GM18868 (cell line): ENCODE data around the gene LRRC63.
"Not testable (repeated sequence)": the region's sequence is repeated elsewhere in the genome, so short reads cannot be mapped to it uniquely, and the experiment has no call there.

Source experiments
- ATAC-seq: cut with Tn5 transposase; IDR thresholded peaks from one replicate; pipeline ENCODE4 v1.9.1; 2021; ENCODE audit warnings: mild to moderate bottlenecking, moderate library complexity; ENCODE audit not compliant: unreplicated experiment

LRRC63 gene

GRCh38 chr13:46235286-46235685, 23.6 kb downstream of the LRRC63 start:
- no peak for ATAC-seq

GRCh38 chr13:46265292-46265691, 53.6 kb downstream of the LRRC63 start:
- no peak for ATAC-seq

- no peak for ATAC-seq
Observed at GRCh38 chr13:46267166-46267565, 55.4 kb downstream of the LRRC63 start.

GRCh38 chr13:46270416-46270815, 58.7 kb downstream of the LRRC63 start:
- no peak for ATAC-seq

GRCh38 chr13:46274094-46274698, 62.5 kb downstream of the LRRC63 start:
- ATAC-seq = no peak

GRCh38 chr13:46278474-46278873, 66.7 kb downstream of the LRRC63 start:
- ATAC-seq = no peak

- ATAC-seq = no peak
Observed at GRCh38 chr13:46281779-46282178, 70.1 kb downstream of the LRRC63 start.

GRCh38 chr13:46283912-46284824, 72.4 kb downstream of the LRRC63 start:
- not testable (repeated sequence) for ATAC-seq

GRCh38 chr13:46286972-46287371, 75.2 kb downstream of the LRRC63 start:
- ATAC-seq = no peak

GRCh38 chr13:46288570-46289259, 77.0 kb downstream of the LRRC63 start:
- peak; percentile 80 for ATAC-seq

- no peak for ATAC-seq
Observed at GRCh38 chr13:46289260-46289955, 77.7 kb downstream of the LRRC63 start.

GRCh38 chr13:46290434-46290833, 78.7 kb downstream of the LRRC63 start:
- ATAC-seq = no peak

GRCh38 chr13:46293436-46293835, 81.7 kb downstream of the LRRC63 start:
- ATAC-seq = no peak

GRCh38 chr13:46295491-46296114, 83.9 kb downstream of the LRRC63 start:
- ATAC-seq = peak; percentile 76

- peak; percentile 52 for ATAC-seq
Observed at GRCh38 chr13:46296115-46296822, 84.5 kb downstream of the LRRC63 start.

- no peak for ATAC-seq
Observed at GRCh38 chr13:46296921-46297320, 85.2 kb downstream of the LRRC63 start.

- no peak for ATAC-seq
Observed at GRCh38 chr13:46297361-46297811, 85.7 kb downstream of the LRRC63 start.

GRCh38 chr13:46303742-46304385, 92.1 kb downstream of the LRRC63 start:
- peak; percentile 47 for ATAC-seq

- ATAC-seq = no peak
Observed at GRCh38 chr13:46304546-46304945, 92.8 kb downstream of the LRRC63 start.
